ENCODE data around the gene LUZP1. TPM values are rescaled to one million over a fixed set of nuclear protein-coding genes. Genes with fewer than 3 reads are reported as not detected.

LUZP1 gene
- total and polyA plus RNA-seq, 4 donors, result 5.9 to 42.1 (median 23.7) TPM

DNA sequence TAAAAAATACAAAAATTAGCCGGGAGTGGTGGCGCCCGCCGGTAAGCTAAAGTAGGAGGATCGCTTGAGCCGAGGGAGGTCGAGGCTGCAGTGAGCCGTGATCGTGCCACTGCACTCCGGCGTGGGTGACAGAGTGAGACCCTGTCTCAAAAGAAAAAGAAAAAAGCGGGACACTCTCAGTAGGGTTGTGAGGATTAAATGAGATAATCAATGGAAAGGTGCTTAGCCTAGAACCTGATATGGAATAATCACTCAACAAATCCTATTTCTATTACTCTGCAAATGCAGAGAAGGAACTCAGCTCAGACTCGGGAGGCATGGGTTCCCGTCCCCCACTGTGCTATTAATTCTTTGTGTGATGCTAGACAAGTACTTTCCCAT, 529 bp upstream of the LUZP1 start:
- ATAC-seq (ENCODE audit: low FRiP score) (no peak), DNase-seq (no peak)
- 45 to 54% methylated on average over 14 of the region's 14 CpGs for WGBS, 2 donors
- no peak overlapping the region for H3K4me3 ChIP-seq (ENCODE audit: low read length in 2 of 2)
- intact Hi-C loops (cut with DNase I), result no loop called here
- no peaks in the 10 kb centered on the region for H3K27me3 ChIP-seq (ENCODE audit: control insufficient read depth in 1 of 2, insufficient read depth in 2 of 2, low read length in 1 of 2)
- no peaks in the 10 kb centered on the region for H3K36me3 ChIP-seq (ENCODE audit: control insufficient read depth in 1 of 2, insufficient read depth in 2 of 2, low read length in 1 of 2)
- H3K9me3 ChIP-seq (ENCODE audit: control insufficient read depth, low read length), result no peaks in the 10 kb centered on the region
- no peaks in the 10 kb centered on the region for H3K4me1 ChIP-seq (ENCODE audit: control insufficient read depth in 1 of 2, insufficient read depth in 2 of 2, low read length in 2 of 2)
- no peak overlapping the region for H3K27ac ChIP-seq (ENCODE audit: low read depth in 1 of 2, low read length in 2 of 2)

DNA sequence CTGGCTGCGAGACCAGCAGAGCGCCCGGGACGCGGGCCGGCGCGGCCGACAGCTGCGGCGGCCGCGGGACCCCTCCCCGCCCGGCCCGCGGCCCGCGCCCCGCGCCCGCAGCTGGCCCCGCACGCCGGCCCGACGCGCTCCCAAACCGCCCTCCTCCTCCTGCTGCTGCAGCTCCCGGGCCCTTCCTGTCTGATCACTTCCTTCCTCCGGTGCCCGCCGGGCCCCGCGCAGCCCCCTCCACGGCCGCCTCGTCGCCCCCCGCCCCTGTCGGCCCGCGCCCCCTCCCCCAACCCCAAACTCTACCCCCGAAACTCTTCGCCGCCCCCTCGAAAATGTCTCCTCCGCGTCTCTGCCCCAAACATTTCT, 594 bp downstream of the LUZP1 start:
- peak overlapping the region; percentile 71 to 91 for H3K4me3 ChIP-seq (ENCODE audit: low read length in 2 of 2)

DNA sequence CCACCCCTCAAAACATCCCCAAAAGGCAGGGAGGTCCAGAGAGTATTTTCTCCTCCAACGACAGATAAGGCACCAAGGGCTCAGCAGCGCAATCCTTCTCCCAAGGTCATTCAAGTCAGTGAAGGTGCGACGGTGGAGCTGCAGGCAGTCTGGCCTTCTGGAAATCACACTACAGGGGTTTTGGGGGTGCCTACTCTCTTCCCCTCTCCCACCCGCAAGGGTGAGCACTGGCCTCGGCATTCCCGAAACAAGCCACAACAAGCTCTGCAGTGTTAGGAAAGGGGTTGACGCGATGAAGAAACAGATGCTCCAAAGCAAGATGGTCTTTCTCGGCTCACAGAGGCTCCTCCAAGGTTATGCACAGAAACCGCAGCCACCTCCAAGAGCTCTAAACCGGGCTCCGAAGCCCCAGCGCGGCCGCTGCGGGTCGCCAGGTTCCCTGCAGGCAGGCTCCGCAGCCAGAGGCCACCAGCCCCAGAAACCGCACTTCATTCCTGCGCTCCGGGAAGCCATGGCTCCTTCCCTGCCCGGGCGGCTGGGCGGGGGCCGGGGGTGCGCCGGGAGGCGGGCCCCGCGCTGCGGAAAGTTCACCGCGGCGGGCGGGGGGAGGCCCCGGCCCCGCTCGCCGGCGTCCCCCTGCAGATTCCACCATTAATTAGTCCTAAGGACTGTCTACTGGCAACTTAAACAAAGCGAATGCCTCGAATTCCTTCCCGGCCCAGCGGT, 1.1 kb downstream of the LUZP1 start:
- 0 to 1% methylated on average over 45 of the region's 45 CpGs for WGBS, 2 donors
- H3K4me3 ChIP-seq (ENCODE audit: low read length in 2 of 2), result peak overlapping the region; percentile 71 to 91
- no peaks in the 10 kb centered on the region for H3K9me3 ChIP-seq (ENCODE audit: control insufficient read depth, low read length)
- no peaks in the 10 kb centered on the region for H3K4me1 ChIP-seq (ENCODE audit: control insufficient read depth in 1 of 2, insufficient read depth in 2 of 2, low read length in 2 of 2)
- H3K27me3 ChIP-seq (ENCODE audit: control insufficient read depth in 1 of 2, insufficient read depth in 2 of 2, low read length in 1 of 2), result no peaks in the 10 kb centered on the region
- ATAC-seq (ENCODE audit: low FRiP score) (peak; percentile 54), DNase-seq (peak; percentile 63 to 83)
- no peaks in the 10 kb centered on the region for H3K36me3 ChIP-seq (ENCODE audit: control insufficient read depth in 1 of 2, insufficient read depth in 2 of 2, low read length in 1 of 2)
- H3K27ac ChIP-seq (ENCODE audit: low read depth in 1 of 2, low read length in 2 of 2), result peak overlapping the region; percentile 66 to 80
- intact Hi-C loops (cut with DNase I), result loop anchor here in 1 of 2 donors (2.0 kb wide), 1 partner anchor 45 kb away; no protein-coding TSS in a partner anchor

More for the DNA sequence above, 594 bp downstream of the LUZP1 start:
- ATAC-seq (ENCODE audit: low FRiP score) (no peak), DNase-seq (peak; percentile 54 to 81)
- Histone ChIP-seq H3K9me3 (ENCODE audit: control insufficient read depth, low read length) (no peaks in the 10 kb centered on the region), H3K36me3 (ENCODE audit: control insufficient read depth in 1 of 2, insufficient read depth in 2 of 2, low read length in 1 of 2) (no peaks in the 10 kb centered on the region), H3K4me1 (ENCODE audit: control insufficient read depth in 1 of 2, insufficient read depth in 2 of 2, low read length in 2 of 2) (no peaks in the 10 kb centered on the region), H3K27me3 (ENCODE audit: control insufficient read depth in 1 of 2, insufficient read depth in 2 of 2, low read length in 1 of 2) (no peaks in the 10 kb centered on the region), H3K27ac (ENCODE audit: low read depth in 1 of 2, low read length in 2 of 2) (peak overlapping the region; percentile 65 to 80)
- intact Hi-C loops (cut with DNase I), result no loop called here
- WGBS, 2 donors, result 1 to 2% methylated on average over 25 to 49 of the region's 49 CpGs

DNA sequence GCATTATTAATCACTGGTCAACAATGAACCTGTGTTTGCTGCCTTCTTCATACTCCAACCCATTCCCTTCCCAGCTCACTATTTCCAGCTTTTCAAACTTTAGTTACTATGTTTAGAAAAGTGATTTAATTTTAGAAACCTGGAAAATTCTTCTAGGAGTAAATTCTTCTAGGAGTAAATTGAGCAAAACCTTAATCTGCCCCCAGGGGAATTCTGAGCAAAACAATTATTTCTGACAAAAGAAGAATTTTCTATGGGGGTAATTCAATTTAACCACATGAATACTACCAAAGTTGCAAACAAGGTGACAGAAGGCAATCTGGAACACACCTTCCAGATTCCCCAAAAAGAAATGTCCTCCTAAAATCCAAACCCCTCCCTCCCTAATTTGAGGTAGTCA, 1.8 kb downstream of the LUZP1 start:
- no peak for DNase-seq
- H3K27me3 ChIP-seq (ENCODE audit: control insufficient read depth in 1 of 2, insufficient read depth in 2 of 2, low read length in 1 of 2), result no peaks in the 10 kb centered on the region
- no peak for ATAC-seq (ENCODE audit: low FRiP score)
- peak overlapping the region; percentile 59 to 66 for H3K27ac ChIP-seq (ENCODE audit: low read depth in 1 of 2, low read length in 2 of 2)
- no peaks in the 10 kb centered on the region for H3K36me3 ChIP-seq (ENCODE audit: control insufficient read depth in 1 of 2, insufficient read depth in 2 of 2, low read length in 1 of 2)
- H3K9me3 ChIP-seq (ENCODE audit: control insufficient read depth, low read length), result no peaks in the 10 kb centered on the region
- no peaks in the 10 kb centered on the region for H3K4me1 ChIP-seq (ENCODE audit: control insufficient read depth in 1 of 2, insufficient read depth in 2 of 2, low read length in 2 of 2)
- peak overlapping the region; percentile 71 to 91 for H3K4me3 ChIP-seq (ENCODE audit: low read length in 2 of 2)
- intact Hi-C loops (cut with DNase I), result loop anchor here in 1 of 2 donors (2.0 kb wide), 1 partner anchor 44 kb away; no protein-coding TSS in a partner anchor

DNA sequence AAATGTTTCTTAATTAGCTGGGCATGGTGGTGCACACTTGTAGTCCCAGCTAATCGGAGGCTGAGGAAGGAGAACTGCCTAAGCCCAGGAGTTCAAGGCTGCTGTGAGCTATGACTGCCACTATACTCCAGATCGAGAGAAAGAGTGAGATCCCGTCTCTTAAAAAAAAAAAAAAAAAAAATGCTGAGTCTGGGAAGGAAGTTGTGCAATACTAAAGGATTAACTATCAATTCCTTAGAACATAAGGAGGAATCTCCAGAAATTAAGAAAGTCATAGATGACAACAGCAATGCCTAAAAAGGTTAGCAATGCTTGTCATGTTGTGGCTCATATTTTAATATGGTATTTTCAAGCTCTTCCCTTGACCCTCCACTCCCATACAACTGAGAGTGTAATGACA, 5.3 kb downstream of the LUZP1 start:
- H3K4me3 ChIP-seq (ENCODE audit: low read length in 2 of 2), result no peak overlapping the region
- ATAC-seq (ENCODE audit: low FRiP score) (no peak), DNase-seq (no peak)
- no peaks in the 10 kb centered on the region for H3K9me3 ChIP-seq (ENCODE audit: control insufficient read depth, low read length)
- 82 to 84% methylated on average over 3 of the region's 3 CpGs for WGBS, 2 donors
- H3K27ac ChIP-seq (ENCODE audit: low read depth in 1 of 2, low read length in 2 of 2), result no peak overlapping the region
- no peaks in the 10 kb centered on the region for H3K27me3 ChIP-seq (ENCODE audit: control insufficient read depth in 1 of 2, insufficient read depth in 2 of 2, low read length in 1 of 2)
- peaks cover 0 to 1% of the 10 kb centered on the region in 2 donors for H3K4me1 ChIP-seq (ENCODE audit: control insufficient read depth in 1 of 2, insufficient read depth in 2 of 2, low read length in 2 of 2)
- H3K36me3 ChIP-seq (ENCODE audit: control insufficient read depth in 1 of 2, insufficient read depth in 2 of 2, low read length in 1 of 2), result no peaks in the 10 kb centered on the region
- intact Hi-C loops (cut with DNase I), result no loop called here

DNA sequence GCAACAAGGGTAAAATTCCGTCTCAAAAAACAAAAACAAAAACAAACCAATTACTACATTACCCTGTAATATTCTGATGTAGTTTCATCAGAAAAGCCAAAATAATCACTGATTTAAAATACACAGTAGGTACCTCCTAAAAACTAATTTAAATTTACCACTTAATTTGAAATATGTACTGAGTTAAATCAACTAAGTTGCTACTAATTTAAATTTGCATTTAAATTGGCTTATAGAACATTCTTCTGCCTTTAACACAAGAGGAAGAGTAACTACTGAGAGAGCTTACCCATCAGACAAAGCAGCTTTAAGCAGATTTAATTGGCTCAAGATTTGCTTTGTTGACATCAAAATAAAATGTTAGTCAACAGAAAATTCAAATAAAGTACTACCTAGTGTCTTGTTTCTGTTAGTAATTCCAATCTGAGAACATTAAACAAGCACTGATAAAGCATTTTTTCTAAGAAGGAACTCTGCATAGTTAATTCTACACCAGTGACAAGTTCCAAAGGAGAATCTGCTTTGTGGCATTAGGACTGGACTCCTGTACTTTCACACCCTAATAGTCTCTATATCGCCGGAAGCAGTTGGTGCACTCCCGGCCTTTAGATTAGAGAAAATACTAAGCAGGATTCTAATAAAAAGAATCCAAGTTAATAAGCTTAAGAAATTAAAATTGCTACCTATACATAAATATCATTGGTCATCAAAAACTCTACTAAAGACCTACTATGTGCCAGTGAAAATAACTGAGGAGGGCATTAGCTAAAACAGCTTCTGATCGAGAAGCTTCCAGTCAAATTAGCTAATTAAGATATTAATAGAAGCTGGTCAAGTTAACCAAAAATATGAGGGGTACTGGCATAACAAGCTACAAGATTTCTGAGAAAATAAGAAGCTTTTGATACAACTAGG, 8.4 kb downstream of the LUZP1 start:
- Histone ChIP-seq H3K9me3 (ENCODE audit: control insufficient read depth, low read length) (no peaks in the 10 kb centered on the region), H3K27ac (ENCODE audit: low read depth in 1 of 2, low read length in 2 of 2) (no peak overlapping the region), H3K27me3 (ENCODE audit: control insufficient read depth in 1 of 2, insufficient read depth in 2 of 2, low read length in 1 of 2) (no peaks in the 10 kb centered on the region), H3K36me3 (ENCODE audit: control insufficient read depth in 1 of 2, insufficient read depth in 2 of 2, low read length in 1 of 2) (no peaks in the 10 kb centered on the region), H3K4me1 (ENCODE audit: control insufficient read depth in 1 of 2, insufficient read depth in 2 of 2, low read length in 2 of 2) (peaks cover 0 to 1% of the 10 kb centered on the region in 2 donors), H3K4me3 (ENCODE audit: low read length in 2 of 2) (no peak overlapping the region)
- DNase-seq, result no peak
- 92 to 93% methylated on average over 5 of the region's 5 CpGs for WGBS, 2 donors
- intact Hi-C loops (cut with DNase I), result no loop called here
- no peak for ATAC-seq (ENCODE audit: low FRiP score)

DNA sequence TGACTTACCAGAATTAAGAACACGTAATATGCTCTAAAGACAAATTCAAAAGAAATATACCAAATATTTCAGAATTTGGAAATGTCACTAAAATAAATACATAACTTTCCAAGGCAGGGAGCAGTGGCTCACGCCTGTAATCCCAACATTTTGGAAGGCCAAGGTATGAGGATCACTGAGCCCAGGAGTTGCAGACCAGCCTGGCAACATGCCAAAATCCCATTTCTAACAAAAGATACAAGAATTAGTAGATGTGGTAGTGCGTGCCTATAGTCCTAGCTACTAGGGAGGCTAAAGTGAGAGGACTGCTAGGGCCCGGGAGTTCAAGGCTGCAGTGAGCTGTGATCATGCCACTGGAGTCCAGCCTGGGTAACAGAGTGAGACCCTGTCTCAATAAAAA, 11.7 kb downstream of the LUZP1 start:
- no peaks in the 10 kb centered on the region for H3K9me3 ChIP-seq (ENCODE audit: control insufficient read depth, low read length)
- 77 to 88% methylated on average over 4 of the region's 4 CpGs for WGBS, 2 donors
- peaks cover 0 to 1% of the 10 kb centered on the region in 2 donors for H3K4me1 ChIP-seq (ENCODE audit: control insufficient read depth in 1 of 2, insufficient read depth in 2 of 2, low read length in 2 of 2)
- H3K27me3 ChIP-seq (ENCODE audit: control insufficient read depth in 1 of 2, insufficient read depth in 2 of 2, low read length in 1 of 2), result no peaks in the 10 kb centered on the region
- no peaks in the 10 kb centered on the region for H3K36me3 ChIP-seq (ENCODE audit: control insufficient read depth in 1 of 2, insufficient read depth in 2 of 2, low read length in 1 of 2)
- ATAC-seq (ENCODE audit: low FRiP score) (no peak), DNase-seq (no peak)
- H3K4me3 ChIP-seq (ENCODE audit: low read length in 2 of 2), result no peak overlapping the region
- H3K27ac ChIP-seq (ENCODE audit: low read depth in 1 of 2, low read length in 2 of 2), result no peak overlapping the region
- intact Hi-C loops (cut with DNase I), result no loop called here

DNA sequence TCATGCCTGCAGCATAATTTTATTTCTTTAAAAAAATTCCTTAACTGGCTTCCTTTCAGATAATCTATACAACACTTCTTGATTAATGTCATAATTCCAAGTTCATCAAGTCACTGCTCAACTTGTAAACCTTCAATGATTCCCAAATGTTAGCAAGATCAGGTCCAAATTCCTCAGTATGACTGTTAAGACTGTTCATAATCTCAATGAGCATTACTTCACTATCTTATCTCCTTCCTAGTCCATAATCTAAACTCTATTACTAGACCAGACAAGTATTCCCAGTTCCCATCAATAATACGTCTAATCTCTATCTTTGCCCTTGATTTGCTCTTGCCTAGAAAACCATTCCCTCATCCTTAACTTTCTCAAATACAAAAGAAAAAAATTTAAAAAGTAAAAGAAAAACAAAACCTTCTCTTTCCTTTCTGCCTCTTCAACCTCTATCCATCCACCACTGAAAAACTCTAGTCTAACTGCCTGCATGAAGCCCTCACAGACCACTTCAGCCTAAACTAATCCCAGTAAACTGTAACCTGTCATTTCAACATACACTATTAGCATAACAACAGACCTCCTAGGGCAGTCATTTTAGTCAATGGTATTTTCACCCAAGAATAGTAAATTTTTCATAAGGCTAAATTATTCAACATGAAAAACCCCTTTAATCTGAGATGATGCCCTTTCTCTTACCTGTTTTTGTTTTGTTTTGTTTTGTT, 15.5 kb downstream of the LUZP1 start:
- Histone ChIP-seq H3K4me1 (ENCODE audit: control insufficient read depth in 1 of 2, insufficient read depth in 2 of 2, low read length in 2 of 2) (no peaks in the 10 kb centered on the region), H3K9me3 (ENCODE audit: control insufficient read depth, low read length) (no peaks in the 10 kb centered on the region), H3K4me3 (ENCODE audit: low read length in 2 of 2) (no peak overlapping the region), H3K27ac (ENCODE audit: low read depth in 1 of 2, low read length in 2 of 2) (no peak overlapping the region), H3K36me3 (ENCODE audit: control insufficient read depth in 1 of 2, insufficient read depth in 2 of 2, low read length in 1 of 2) (no peaks in the 10 kb centered on the region), H3K27me3 (ENCODE audit: control insufficient read depth in 1 of 2, insufficient read depth in 2 of 2, low read length in 1 of 2) (no peaks in the 10 kb centered on the region)
- DNase-seq (no peak), ATAC-seq (ENCODE audit: low FRiP score) (no peak)
- intact Hi-C loops (cut with DNase I), result no loop called here
- WGBS, 2 donors, result 54 to 67% methylated on average over 1 of the region's 1 CpG
